ENCODE data around the gene WRAP53. TPM values are rescaled to one million over a fixed set of nuclear protein-coding genes. Genes with fewer than 3 reads are reported as not detected.

The WRAP53 gene
- total and polyA plus RNA-seq, 2 donors (not counting 1 experiment from before 2014, with no cell fraction given), result 13.1 to 18.2 TPM

- H3K9ac ChIP-seq (ENCODE audit: low read length), result peak within 1 kb of the TSS; percentile 67
- no peak for TF ChIP-seq EZH2 (IDR thresholded peaks at IDR 0.05; ENCODE audit: borderline replicate concordance, insufficient read depth, low read depth, low read length, poor library complexity, severe bottlenecking)
- TF ChIP-seq CTCF (IDR thresholded peaks at IDR 0.05), result no peak
- intact Hi-C loops (cut with micrococcal nuclease), result loop anchor here (1.0 to 2.0 kb wide), 3 partner anchors 23 to 36 kb away; partner anchors contain the start of genes SAT2 and TP53
- Mint-ChIP-seq H3K4me1 (peaks cover 19% of the 10 kb centered on the region), H3K9me3 (ENCODE audit: insufficient read depth) (no peaks in the 10 kb centered on the region), H3K27ac (peak within 1 kb of the TSS; percentile 20), H3K4me3 (peak within 1 kb of the TSS; percentile 91), H3K27me3 (peaks cover 49% of the 10 kb centered on the region)
- peak; percentile 85 for ATAC-seq (ENCODE audit: low read depth)
- H3K27ac ChIP-seq (ENCODE audit: low read length in 2 of 2), result no peak within 1 kb of the TSS
- H4K20me1 ChIP-seq (ENCODE audit: control insufficient read depth, insufficient read depth, low read length, poor library complexity, severe bottlenecking), result no peaks in the 10 kb centered on the region
- peak; percentile 87 for DNase-seq
- peak within 1 kb of the TSS; percentile 77 for H2AFZ ChIP-seq (ENCODE audit: insufficient read depth, low read depth, low read length, poor library complexity, severe bottlenecking)
- POLR2A ChIA-PET, result interaction anchor here (0.5 to 2.2 kb wide), 6 partner anchors 16 to 91 kb away, joined by 3 to 10 read pairs (median 6); partner anchors contain the start of genes SAT2, TP53 and WRAP53
- H3K27me3 ChIP-seq (replicated peaks in 1 of 4; ENCODE audit: control extremely low read depth in 1 of 4, control insufficient read depth in 3 of 4, insufficient read depth in 4 of 4, low read length in 3 of 4), result peaks cover 0 to 53% (median 29%) of the 10 kb centered on the region in 4 experiments
- peak within 1 kb of the TSS; percentile 26 to 74 (median 47) for H3K4me3 ChIP-seq (ENCODE audit: control extremely low read depth in 1 of 5, extremely low read depth in 1 of 5, insufficient read depth in 1 of 5, low read depth in 2 of 5, low read length in 4 of 5)
- WGBS (ENCODE audit: insufficient coverage), result 0% methylated on average over 23 of the region's 34 CpGs
- peak within 1 kb of the TSS; percentile 97 for H3K4me2 ChIP-seq (replicated peaks; ENCODE audit: low read depth, low read length, poor library complexity, severe bottlenecking)
- H3K79me2 ChIP-seq (ENCODE audit: control insufficient read depth, insufficient read depth, low read length), result no peaks in the 10 kb centered on the region
- peaks cover 0 to 6% (median 0%) of the 10 kb centered on the region in 3 donors for H3K9me3 ChIP-seq (ENCODE audit: control extremely low read depth in 1 of 3, control insufficient read depth in 2 of 3, insufficient read depth in 1 of 3, low read length in 2 of 3)
- CTCF ChIA-PET, result interaction anchor here (1.0 to 1.7 kb wide), 3 partner anchors 18 to 37 kb away, joined by 6 to 9 read pairs (median 7); partner anchors contain the start of genes FXR2 and TP53
- no peaks in the 10 kb centered on the region for H3K36me3 ChIP-seq (replicated peaks in 1 of 2; ENCODE audit: control extremely low read depth in 1 of 2, control insufficient read depth in 1 of 2, extremely low read depth in 1 of 2, insufficient read depth in 2 of 2, low read length in 1 of 2)
- H3K4me1 ChIP-seq (ENCODE audit: control insufficient read depth in 2 of 2, insufficient read depth in 2 of 2, low read length in 2 of 2), result peaks cover 20 to 24% of the 10 kb centered on the region in 2 donors
Measured at GRCh38 chr17:7650509-7651096, 37.7 kb upstream of the WRAP53 start, which contains the start of gene ATP1B2. Gene ATP1B2 (plus strand): TSS chr17:7650926. CDS start chr17:7651519, 593 bp downstream.
